Loucy (cell line): ENCODE measurements around the gene EML1.
A peak's percentile ranks its signal among the peaks of the same experiment; 100 is the strongest.

Experiments
- H2AFZ ChIP-seq: fragments of 200-600 bp; sonication (generic); 2 replicates; pipeline ENCODE4 v1.6.0; 2016; ENCODE audit warnings: antibody characterized with exemption, mild to moderate bottlenecking, low read length, moderate library complexity
- H3F3A ChIP-seq: fragments of 200-600 bp; 2 replicates; pipeline ENCODE4 v1.6.0; 2016; ENCODE audit warnings: antibody characterized with exemption, low read depth, mild to moderate bottlenecking
- H3K27me3 ChIP-seq: fragments of 200-600 bp; sonication (generic); 2 replicates; pipeline ENCODE4 v1.6.1; 2014; ENCODE audit warnings: low read length, mild to moderate bottlenecking; ENCODE audit not compliant: insufficient read depth, poor library complexity, severe bottlenecking
- H3K36me3 ChIP-seq: fragments of 200-600 bp; sonication (generic); 2 replicates; pipeline ENCODE4 v1.6.1; 2016; ENCODE audit warnings: low read length; ENCODE audit not compliant: insufficient read depth
- H3K4me1 ChIP-seq: fragments of 200-600 bp; sonication (generic); 2 replicates; pipeline ENCODE4 v1.5.1; 2014; ENCODE audit warnings: low read length, mild to moderate bottlenecking; ENCODE audit not compliant: insufficient read depth, poor library complexity, severe bottlenecking
- H3K4me2 ChIP-seq: fragments of 200-600 bp; sonication (generic); 2 replicates; pipeline ENCODE4 v1.6.0; 2014; ENCODE audit warnings: antibody characterized with exemption, low read length, low read depth, mild to moderate bottlenecking; ENCODE audit not compliant: poor library complexity, severe bottlenecking
- H3K4me3 ChIP-seq: fragments of 200-600 bp; sonication (generic); 2 replicates; pipeline ENCODE4 v1.5.1; 2014; ENCODE audit warnings: low read length, mild to moderate bottlenecking, mixed read lengths; ENCODE audit not compliant: poor library complexity, severe bottlenecking
- H3K79me2 ChIP-seq: fragments of 200-600 bp; sonication (generic); 2 replicates; pipeline ENCODE4 v1.6.1; 2014; ENCODE audit warnings: low read length; ENCODE audit not compliant: insufficient read depth
- H3K9ac ChIP-seq: fragments of 200-600 bp; sonication (generic); 2 replicates; pipeline ENCODE4 v1.6.0; 2014; ENCODE audit warnings: mild to moderate bottlenecking, low read depth, low read length, moderate library complexity; ENCODE audit not compliant: poor library complexity, severe bottlenecking
- H3K9me2 ChIP-seq: fragments of 200-600 bp; sonication (generic); replicated peaks from 2 replicates; pipeline ENCODE4 v1.6.1; 2016; ENCODE audit warnings: low read depth, low read length, mixed read lengths
- H3K9me3 ChIP-seq: fragments of 200-600 bp; sonication (generic); 2 replicates; pipeline ENCODE4 v1.6.1; 2014; ENCODE audit warnings: mild to moderate bottlenecking, antibody characterized with exemption, low read length, low read depth; ENCODE audit not compliant: insufficient read depth
- H4K20me1 ChIP-seq: fragments of 200-600 bp; sonication (generic); 2 replicates; pipeline ENCODE4 v1.6.0; 2014; ENCODE audit warnings: antibody characterized with exemption, low read length, mild to moderate bottlenecking; ENCODE audit not compliant: insufficient read depth, poor library complexity, severe bottlenecking
- EZH2phosphoT487 ChIP-seq: fragments of 200-600 bp; IDR thresholded peaks from 2 replicates; pipeline ENCODE4 v1.6.1; 2018; ENCODE audit warnings: antibody characterized with exemption, mild to moderate bottlenecking, moderate library complexity, borderline replicate concordance
- TF ChIP-seq, protein P1 (sequence below): fragments of 200-600 bp; sonication (generic); conservative IDR thresholded peaks from 2 replicates; pipeline ENCODE4 v1.5.1; 2014; ENCODE audit warnings: mild to moderate bottlenecking, antibody characterized with exemption, low read length

The EML1 gene

DNA sequence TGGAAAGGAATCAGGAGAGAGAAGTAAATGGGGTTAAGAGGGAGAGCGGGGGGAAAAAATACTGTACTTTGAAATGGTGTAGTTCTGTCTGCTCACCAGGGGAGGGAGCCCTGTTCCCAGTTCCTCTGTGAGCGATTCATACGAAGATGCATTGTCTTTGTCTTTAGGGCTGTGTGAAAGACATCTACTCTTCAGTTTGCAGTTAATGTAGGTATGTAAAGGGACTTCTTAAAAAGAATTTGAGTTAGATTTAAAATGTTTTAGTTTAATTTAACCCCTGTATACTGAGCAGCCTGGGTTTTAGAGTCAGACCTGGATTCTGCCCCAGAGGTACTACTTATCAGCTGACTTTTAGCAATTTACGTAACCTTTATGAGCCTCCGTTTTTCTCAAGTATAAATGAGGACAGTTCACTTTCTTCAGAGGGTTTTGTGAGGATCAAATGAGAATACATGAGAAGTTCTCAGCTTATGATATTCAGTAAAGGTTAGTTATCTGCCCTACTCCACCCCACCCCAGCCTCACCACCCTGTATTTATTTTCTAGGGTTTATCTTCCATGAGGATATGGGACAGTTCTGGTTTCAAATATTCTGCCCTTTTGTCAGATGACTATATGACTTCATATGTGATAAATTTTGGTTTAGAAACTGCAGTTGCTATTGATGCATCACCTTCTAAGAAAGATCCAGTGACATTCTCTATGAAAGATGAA, 189.5 kb downstream of the EML1 start:
- no peaks in the 10 kb centered on the region for H3K27me3 ChIP-seq
- peak overlapping the region; percentile 50 for H3K9ac ChIP-seq
- H3K4me3 ChIP-seq, result peak overlapping the region; percentile 27
- no peaks in the 10 kb centered on the region for H3K9me2 ChIP-seq
- H3K4me2 ChIP-seq, result peak overlapping the region; percentile 62
- peaks cover 36% of the 10 kb centered on the region for H4K20me1 ChIP-seq
- peaks cover 95% of the 10 kb centered on the region for H3K79me2 ChIP-seq
- H2AFZ ChIP-seq, result no peak overlapping the region
- H3K9me3 ChIP-seq, result no peaks in the 10 kb centered on the region
- H3K4me1 ChIP-seq, result peaks cover 15% of the 10 kb centered on the region
- no peaks in the 10 kb centered on the region for H3K36me3 ChIP-seq
- peaks cover 2% of the 10 kb centered on the region; the same call in 1 of the 2 replicates for H3F3A ChIP-seq
- no peak for TF ChIP-seq EZH2phosphoT487
- TF ChIP-seq, protein P1, sequence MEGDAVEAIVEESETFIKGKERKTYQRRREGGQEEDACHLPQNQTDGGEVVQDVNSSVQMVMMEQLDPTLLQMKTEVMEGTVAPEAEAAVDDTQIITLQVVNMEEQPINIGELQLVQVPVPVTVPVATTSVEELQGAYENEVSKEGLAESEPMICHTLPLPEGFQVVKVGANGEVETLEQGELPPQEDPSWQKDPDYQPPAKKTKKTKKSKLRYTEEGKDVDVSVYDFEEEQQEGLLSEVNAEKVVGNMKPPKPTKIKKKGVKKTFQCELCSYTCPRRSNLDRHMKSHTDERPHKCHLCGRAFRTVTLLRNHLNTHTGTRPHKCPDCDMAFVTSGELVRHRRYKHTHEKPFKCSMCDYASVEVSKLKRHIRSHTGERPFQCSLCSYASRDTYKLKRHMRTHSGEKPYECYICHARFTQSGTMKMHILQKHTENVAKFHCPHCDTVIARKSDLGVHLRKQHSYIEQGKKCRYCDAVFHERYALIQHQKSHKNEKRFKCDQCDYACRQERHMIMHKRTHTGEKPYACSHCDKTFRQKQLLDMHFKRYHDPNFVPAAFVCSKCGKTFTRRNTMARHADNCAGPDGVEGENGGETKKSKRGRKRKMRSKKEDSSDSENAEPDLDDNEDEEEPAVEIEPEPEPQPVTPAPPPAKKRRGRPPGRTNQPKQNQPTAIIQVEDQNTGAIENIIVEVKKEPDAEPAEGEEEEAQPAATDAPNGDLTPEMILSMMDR, result peak; percentile 88

DNA sequence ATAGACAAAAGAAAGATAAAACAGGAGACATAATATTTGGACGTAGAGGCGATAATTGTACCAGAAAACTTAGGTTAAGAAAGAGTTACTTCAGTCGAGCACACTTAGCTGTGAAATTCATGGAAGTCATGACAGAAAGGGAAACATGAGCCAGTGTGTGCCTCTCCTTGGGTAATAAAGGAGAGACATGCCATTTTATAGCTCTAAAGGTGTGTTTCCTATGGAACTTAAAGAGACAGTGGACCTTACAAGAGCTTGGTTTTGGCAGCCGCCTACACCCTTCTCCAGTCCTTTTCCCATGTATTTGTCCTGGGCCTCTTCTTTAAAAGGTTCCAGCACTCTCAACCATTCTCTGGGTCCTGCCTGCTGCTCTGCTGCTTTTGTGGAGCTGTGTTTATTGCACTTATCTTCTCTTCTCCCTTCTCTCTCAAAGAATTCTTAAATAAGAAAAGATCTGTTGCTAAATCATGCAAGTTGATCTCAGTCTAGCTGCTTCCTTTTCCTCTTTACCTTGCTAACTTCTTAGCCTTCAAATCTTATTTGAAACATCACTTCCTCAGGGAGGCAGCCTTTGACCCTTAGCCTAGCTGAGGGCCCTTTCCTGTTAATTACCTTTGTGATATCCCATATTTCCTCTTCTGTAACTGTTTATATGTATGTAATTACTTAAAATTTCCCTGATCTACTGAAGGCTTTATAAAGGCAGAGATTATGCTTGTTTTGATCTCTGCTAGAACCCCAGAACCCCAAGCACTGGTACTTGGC, 190.2 kb downstream of the EML1 start:
- no peak overlapping the region for H2AFZ ChIP-seq
- no peaks in the 10 kb centered on the region for H3K27me3 ChIP-seq
- H4K20me1 ChIP-seq, result peaks cover 34% of the 10 kb centered on the region
- H3K4me1 ChIP-seq, result peaks cover 15% of the 10 kb centered on the region
- H3K79me2 ChIP-seq, result peaks cover 97% of the 10 kb centered on the region
- peak overlapping the region; percentile 50 for H3K9ac ChIP-seq
- TF ChIP-seq EZH2phosphoT487, result no peak
- TF ChIP-seq, protein P1, result no peak; the same call in 1 of the 2 replicates
- no peaks in the 10 kb centered on the region for H3K9me2 ChIP-seq
- H3K36me3 ChIP-seq, result no peaks in the 10 kb centered on the region
- H3F3A ChIP-seq, result peaks cover 2% of the 10 kb centered on the region; the same call in 1 of the 2 replicates
- H3K9me3 ChIP-seq, result no peaks in the 10 kb centered on the region
- H3K4me3 ChIP-seq, result peak overlapping the region; percentile 27
- peak overlapping the region; percentile 62 for H3K4me2 ChIP-seq

DNA sequence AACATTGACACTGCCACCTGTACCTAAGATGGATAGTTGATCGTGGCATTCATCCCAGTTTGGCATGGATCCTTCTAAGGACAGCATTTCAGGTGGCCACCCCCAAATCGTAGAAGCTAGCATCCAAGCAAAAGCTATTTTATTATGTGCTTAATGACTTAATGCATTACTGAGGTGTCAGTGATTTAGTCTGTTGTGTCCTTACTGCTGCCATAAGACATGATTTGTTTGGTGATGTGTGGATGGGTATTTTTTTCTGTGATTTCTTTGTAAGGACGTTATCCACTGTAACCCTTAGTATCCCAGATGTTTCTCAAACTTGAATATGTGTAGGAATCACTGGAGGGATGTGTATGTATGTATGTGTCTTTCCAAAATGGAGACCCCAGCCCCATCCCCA, 190.8 kb downstream of the EML1 start:
- Histone ChIP-seq H3K4me1 (peaks cover 15% of the 10 kb centered on the region), H3F3A (peaks cover 2% of the 10 kb centered on the region; the same call in 1 of the 2 replicates), H3K79me2 (peaks cover 97% of the 10 kb centered on the region), H4K20me1 (peaks cover 28% of the 10 kb centered on the region), H3K27me3 (no peaks in the 10 kb centered on the region), H3K9ac (no peak overlapping the region), H3K9me2 (no peaks in the 10 kb centered on the region), H3K4me3 (no peak overlapping the region), H2AFZ (no peak overlapping the region), H3K9me3 (no peaks in the 10 kb centered on the region), H3K36me3 (no peaks in the 10 kb centered on the region), H3K4me2 (peak overlapping the region; percentile 62)
- TF ChIP-seq, protein P1, result no peak
- no peak for TF ChIP-seq EZH2phosphoT487
